GM23338 (cell line): ENCODE measurements around the gene MAP3K10. TPM values are rescaled to one million over a fixed set of nuclear protein-coding genes. Genes with fewer than 3 reads are reported as not detected.

Source experiments
- ATAC-seq: fragments of 200-7000 bp; cut with Tn5 transposase; 3 replicates; pipeline ENCODE4 v1.9.1; 2020
- DNase-seq: peaks from one replicate; pipeline ENCODE4 v3.0.0-alpha.2; 2015; ENCODE audit warnings: low spot score
- H2AFZ ChIP-seq: fragments of 200-600 bp; sonication (generic); 2 replicates; pipeline ENCODE4 v1.8.0; 2016; ENCODE audit warnings: antibody characterized with exemption, mild to moderate bottlenecking, moderate library complexity
- H3F3A ChIP-seq: fragments of 200-600 bp; sonication (generic); replicated peaks from 2 replicates; pipeline ENCODE4 v1.8.0; 2017; ENCODE audit warnings: antibody characterized with exemption, mixed run types, low read depth
- H3K27ac ChIP-seq: fragments of 200-600 bp; sonication (generic); 2 replicates; pipeline ENCODE4 v1.6.1; 2016; ENCODE audit warnings: low read depth
- H3K27me3 ChIP-seq: fragments of 200-600 bp; sonication (generic); 2 replicates; pipeline ENCODE4 v1.8.0; 2016; ENCODE audit warnings: mild to moderate bottlenecking, mixed run types, moderate library complexity; ENCODE audit not compliant: insufficient read depth
- H3K36me3 ChIP-seq: fragments of 200-600 bp; sonication (generic); 2 replicates; pipeline ENCODE4 v1.8.0; 2016; ENCODE audit warnings: mild to moderate bottlenecking; ENCODE audit not compliant: insufficient read depth
- H3K4me1 ChIP-seq: fragments of 200-600 bp; sonication (generic); 2 replicates; pipeline ENCODE4 v1.8.0; 2016; ENCODE audit warnings: mild to moderate bottlenecking, moderate library complexity; ENCODE audit not compliant: insufficient read depth
- H3K4me2 ChIP-seq: fragments of 200-600 bp; sonication (generic); 2 replicates; pipeline ENCODE4 v1.7.1; 2017; ENCODE audit warnings: mixed run types
- H3K4me3 ChIP-seq: fragments of 200-600 bp; sonication (generic); 2 replicates; pipeline ENCODE4 v1.6.1; 2016; ENCODE audit warnings: mixed run types
- H3K79me2 ChIP-seq: fragments of 200-600 bp; sonication (generic); replicated peaks from 2 replicates; pipeline ENCODE4 v1.8.0; 2017; ENCODE audit warnings: mild to moderate bottlenecking; ENCODE audit not compliant: insufficient read depth
- H3K9me2 ChIP-seq: fragments of 200-600 bp; sonication (generic); 2 replicates; pipeline ENCODE4 v1.8.0; 2017; ENCODE audit not compliant: insufficient read depth
- H4K20me1 ChIP-seq: fragments of 200-600 bp; sonication (generic); replicated peaks from 2 replicates; pipeline ENCODE4 v1.8.0; 2017; ENCODE audit warnings: mild to moderate bottlenecking; ENCODE audit not compliant: insufficient read depth
- H3K27ac Mint-ChIP-seq: 2 replicates; pipeline ENCODE4 v1.8.0; 2020; ENCODE audit warnings: inconsistent platforms, mild to moderate bottlenecking, moderate library complexity, mixed read lengths
- H3K27me3 Mint-ChIP-seq: 3 replicates; pipeline ENCODE4 v1.8.0; 2022; ENCODE audit warnings: low read depth, mild to moderate bottlenecking, moderate library complexity, mixed read lengths, inconsistent platforms; ENCODE audit not compliant: insufficient read depth, poor library complexity
- H3K36me3 Mint-ChIP-seq: 3 replicates; pipeline ENCODE4 v1.8.0; 2021; ENCODE audit warnings: low read depth, mild to moderate bottlenecking, inconsistent platforms, moderate library complexity, mixed read lengths
- H3K4me1 Mint-ChIP-seq: 3 replicates; pipeline ENCODE4 v1.8.0; 2020; ENCODE audit warnings: mild to moderate bottlenecking, inconsistent platforms, mixed read lengths
- H3K4me3 Mint-ChIP-seq: 3 replicates; pipeline ENCODE4 v1.8.0; 2021; ENCODE audit warnings: moderate library complexity, mild to moderate bottlenecking, inconsistent platforms, mixed read lengths
- H3K9me3 Mint-ChIP-seq: 3 replicates; pipeline ENCODE4 v1.8.0; 2020; ENCODE audit warnings: moderate library complexity, mild to moderate bottlenecking, inconsistent platforms, mixed read lengths
- CREB1 ChIP-seq: fragments of 250-450 bp; sonication (Bioruptor Pico); IDR thresholded peaks from 2 replicates; pipeline ENCODE4 v1.5.0; 2020; ENCODE audit warnings: low read depth, mild to moderate bottlenecking, moderate library complexity
- EZH2 ChIP-seq: fragments of 200-600 bp; sonication (generic); IDR thresholded peaks from one replicate; pipeline ENCODE4 v1.8.0; 2017; ENCODE audit warnings: antibody characterized with exemption, mild to moderate bottlenecking, low read depth; ENCODE audit not compliant: unreplicated experiment
- EZH2phosphoT487 ChIP-seq: fragments of 200-600 bp; sonication (generic); IDR thresholded peaks from one replicate; pipeline ENCODE4 v1.8.1; 2018; ENCODE audit warnings: antibody characterized with exemption; ENCODE audit not compliant: unreplicated experiment
- JUNB ChIP-seq: IDR thresholded peaks from one replicate; pipeline ENCODE4 v1.6.1; 2016; ENCODE audit warnings: antibody characterized with exemption; ENCODE audit not compliant: unreplicated experiment
- NANOG ChIP-seq: IDR thresholded peaks from 2 replicates; pipeline ENCODE4 v1.6.1; 2016; ENCODE audit warnings: antibody characterized with exemption, borderline replicate concordance
- POLR2AphosphoS5 ChIP-seq: IDR thresholded peaks from 2 replicates; pipeline ENCODE4 v1.6.1; 2016; ENCODE audit warnings: antibody characterized with exemption, low read depth
- STAT1 ChIP-seq: IDR thresholded peaks from one replicate; pipeline ENCODE4 v1.6.1; 2016; ENCODE audit warnings: antibody characterized with exemption; ENCODE audit not compliant: unreplicated experiment
- ZNF114 ChIP-seq: fragments of 250-450 bp; sonication (Bioruptor Pico); IDR thresholded peaks from 2 replicates; pipeline ENCODE4 v1.5.0; 2020; ENCODE audit warnings: mild to moderate bottlenecking, moderate library complexity
- ZNF331 ChIP-seq: fragments of 250-450 bp; sonication (Bioruptor Pico); IDR thresholded peaks from 2 replicates; pipeline ENCODE4 v1.5.0; 2020; ENCODE audit warnings: low read depth, mild to moderate bottlenecking, moderate library complexity
- polyA plus RNA-seq: library from polyadenylated mRNA; unstranded; fragments of >200 nt; fragmentation: Nextera tagmentation; extraction: Ambion mirVana; gene quantifications from 2 replicates; pipeline ENCODE4 v1.2.1, GENCODE V29; 2016
- total RNA-seq: library from RNA; depleted of rRNA; stranded (reverse); fragments of >200 nt; shearing (Covaris generic); gene quantifications from 2 replicates; pipeline ENCODE4 v1.2.3, GENCODE V29; 2014
- TF ChIP-seq, protein P1 (sequence below): IDR thresholded peaks from 2 replicates; pipeline ENCODE4 v1.6.1; 2016; ENCODE audit warnings: antibody characterized with exemption
- TF ChIP-seq, protein P2 (sequence below): IDR thresholded peaks from one replicate; pipeline ENCODE4 v1.6.1; 2018; ENCODE audit warnings: antibody characterized with exemption; ENCODE audit not compliant: unreplicated experiment

MAP3K10 gene
- total and polyA plus RNA-seq, 2 experiments from 2014 or later: 5.9 to 13.7 TPM

DNA sequence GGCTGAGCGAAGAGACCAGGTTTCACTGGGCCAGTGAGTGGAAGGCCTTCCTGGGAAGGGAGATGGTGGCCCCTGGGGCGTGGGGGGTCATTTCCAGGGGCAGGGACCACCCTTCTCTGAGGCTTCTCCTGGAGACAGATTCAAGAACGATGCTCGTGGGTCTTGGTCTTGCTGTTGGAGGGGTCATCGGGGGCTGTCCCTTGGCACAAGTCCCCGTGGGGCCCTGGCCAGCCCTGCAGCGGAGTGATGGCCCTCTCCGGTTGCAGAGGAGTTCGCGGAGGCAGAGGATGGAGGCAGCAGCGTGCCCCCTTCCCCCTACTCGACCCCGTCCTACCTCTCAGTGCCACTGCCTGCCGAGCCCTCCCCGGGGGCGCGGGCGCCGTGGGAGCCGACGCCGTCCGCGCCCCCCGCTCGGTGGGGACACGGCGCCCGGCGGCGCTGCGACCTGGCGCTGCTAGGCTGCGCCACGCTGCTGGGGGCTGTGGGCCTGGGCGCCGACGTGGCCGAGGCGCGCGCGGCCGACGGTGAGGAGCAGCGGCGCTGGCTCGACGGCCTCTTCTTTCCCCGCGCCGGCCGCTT lies 22.1 kb downstream of the MAP3K10 start (continued):
- TF ChIP-seq, protein P1, sequence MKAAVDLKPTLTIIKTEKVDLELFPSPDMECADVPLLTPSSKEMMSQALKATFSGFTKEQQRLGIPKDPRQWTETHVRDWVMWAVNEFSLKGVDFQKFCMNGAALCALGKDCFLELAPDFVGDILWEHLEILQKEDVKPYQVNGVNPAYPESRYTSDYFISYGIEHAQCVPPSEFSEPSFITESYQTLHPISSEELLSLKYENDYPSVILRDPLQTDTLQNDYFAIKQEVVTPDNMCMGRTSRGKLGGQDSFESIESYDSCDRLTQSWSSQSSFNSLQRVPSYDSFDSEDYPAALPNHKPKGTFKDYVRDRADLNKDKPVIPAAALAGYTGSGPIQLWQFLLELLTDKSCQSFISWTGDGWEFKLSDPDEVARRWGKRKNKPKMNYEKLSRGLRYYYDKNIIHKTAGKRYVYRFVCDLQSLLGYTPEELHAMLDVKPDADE: no peak
- TF ChIP-seq JUNB (no peak), EZH2 (no peak), STAT1 (no peak), CREB1 (no peak), NANOG (no peak), POLR2AphosphoS5 (no peak), ZNF331 (CRISPR knock-in tag) (no peak)

DNA sequence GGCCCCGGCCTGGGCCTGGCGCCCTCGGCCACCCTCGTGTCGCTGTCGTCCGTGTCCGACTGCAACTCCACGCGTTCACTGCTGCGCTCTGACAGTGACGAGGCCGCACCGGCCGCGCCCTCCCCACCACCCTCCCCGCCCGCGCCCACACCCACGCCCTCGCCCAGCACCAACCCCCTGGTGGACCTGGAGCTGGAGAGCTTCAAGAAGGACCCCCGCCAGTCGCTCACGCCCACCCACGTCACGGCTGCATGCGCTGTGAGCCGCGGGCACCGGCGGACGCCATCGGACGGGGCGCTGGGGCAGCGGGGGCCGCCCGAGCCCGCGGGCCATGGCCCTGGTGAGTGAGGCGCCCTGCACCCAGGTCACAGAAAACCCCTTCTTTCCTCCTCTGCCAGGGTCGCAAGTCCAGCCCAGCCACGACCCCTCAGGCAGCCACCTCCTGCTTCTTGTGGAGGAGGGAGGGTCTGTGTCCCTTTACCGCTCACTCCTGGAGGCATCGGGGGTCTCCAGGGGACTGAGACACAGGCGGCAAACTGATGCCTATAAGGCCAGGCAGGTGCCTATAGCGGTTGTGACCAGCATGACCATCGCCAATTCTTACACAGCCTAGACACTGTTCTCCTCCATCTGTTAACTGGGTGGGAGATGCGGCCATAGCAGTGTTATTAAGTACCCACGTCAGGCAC lies 22.8 kb downstream of the MAP3K10 start:
- Histone ChIP-seq H3K27ac (no peak overlapping the region), H3K4me2 (no peak overlapping the region), H3K9me2 (no peaks in the 10 kb centered on the region), H3K79me2 (no peaks in the 10 kb centered on the region), H3K36me3 (no peaks in the 10 kb centered on the region), H3K4me3 (no peak overlapping the region), H2AFZ (no peak overlapping the region), H3K27me3 (peaks cover 11% of the 10 kb centered on the region; the same call in 1 of the 2 replicates), H3K4me1 (no peaks in the 10 kb centered on the region; the same call in 1 of the 2 replicates), H3F3A (0 out of 2 replicates have a peak, but pooled peaks cover 9% of the 10 kb centered on the region), H4K20me1 (0 out of 2 replicates have a peak, but pooled peaks cover 7% of the 10 kb centered on the region)
- peaks cover 14% of the 10 kb centered on the region for H3K4me1 Mint-ChIP-seq
- ATAC-seq (no peak), DNase-seq (no peak)
- peaks cover 7% of the 10 kb centered on the region; the same call in 2 of the 3 replicates for H3K36me3 Mint-ChIP-seq
- no peaks in the 10 kb centered on the region for H3K9me3 Mint-ChIP-seq
- no peak overlapping the region for H3K4me3 Mint-ChIP-seq
- H3K27me3 Mint-ChIP-seq: peaks cover 21% of the 10 kb centered on the region
- no peak overlapping the region for H3K27ac Mint-ChIP-seq
- TF ChIP-seq POLR2AphosphoS5 (no peak), JUNB (no peak), EZH2phosphoT487 (no peak), CREB1 (no peak), EZH2 (no peak), STAT1 (no peak), ZNF114 (no peak)
- TF ChIP-seq, protein P2, sequence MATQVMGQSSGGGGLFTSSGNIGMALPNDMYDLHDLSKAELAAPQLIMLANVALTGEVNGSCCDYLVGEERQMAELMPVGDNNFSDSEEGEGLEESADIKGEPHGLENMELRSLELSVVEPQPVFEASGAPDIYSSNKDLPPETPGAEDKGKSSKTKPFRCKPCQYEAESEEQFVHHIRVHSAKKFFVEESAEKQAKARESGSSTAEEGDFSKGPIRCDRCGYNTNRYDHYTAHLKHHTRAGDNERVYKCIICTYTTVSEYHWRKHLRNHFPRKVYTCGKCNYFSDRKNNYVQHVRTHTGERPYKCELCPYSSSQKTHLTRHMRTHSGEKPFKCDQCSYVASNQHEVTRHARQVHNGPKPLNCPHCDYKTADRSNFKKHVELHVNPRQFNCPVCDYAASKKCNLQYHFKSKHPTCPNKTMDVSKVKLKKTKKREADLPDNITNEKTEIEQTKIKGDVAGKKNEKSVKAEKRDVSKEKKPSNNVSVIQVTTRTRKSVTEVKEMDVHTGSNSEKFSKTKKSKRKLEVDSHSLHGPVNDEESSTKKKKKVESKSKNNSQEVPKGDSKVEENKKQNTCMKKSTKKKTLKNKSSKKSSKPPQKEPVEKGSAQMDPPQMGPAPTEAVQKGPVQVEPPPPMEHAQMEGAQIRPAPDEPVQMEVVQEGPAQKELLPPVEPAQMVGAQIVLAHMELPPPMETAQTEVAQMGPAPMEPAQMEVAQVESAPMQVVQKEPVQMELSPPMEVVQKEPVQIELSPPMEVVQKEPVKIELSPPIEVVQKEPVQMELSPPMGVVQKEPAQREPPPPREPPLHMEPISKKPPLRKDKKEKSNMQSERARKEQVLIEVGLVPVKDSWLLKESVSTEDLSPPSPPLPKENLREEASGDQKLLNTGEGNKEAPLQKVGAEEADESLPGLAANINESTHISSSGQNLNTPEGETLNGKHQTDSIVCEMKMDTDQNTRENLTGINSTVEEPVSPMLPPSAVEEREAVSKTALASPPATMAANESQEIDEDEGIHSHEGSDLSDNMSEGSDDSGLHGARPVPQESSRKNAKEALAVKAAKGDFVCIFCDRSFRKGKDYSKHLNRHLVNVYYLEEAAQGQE: no peak
- TF ChIP-seq, protein P1: no peak
